Measurements from ENCODE around the gene GALNT2. TPM values are rescaled to one million over a fixed set of nuclear protein-coding genes. Genes with fewer than 3 reads are reported as not detected.

GALNT2 gene
- total and polyA plus RNA-seq, 2 donors from 2014 or later, result 20.2 to 59.2 TPM

DNA sequence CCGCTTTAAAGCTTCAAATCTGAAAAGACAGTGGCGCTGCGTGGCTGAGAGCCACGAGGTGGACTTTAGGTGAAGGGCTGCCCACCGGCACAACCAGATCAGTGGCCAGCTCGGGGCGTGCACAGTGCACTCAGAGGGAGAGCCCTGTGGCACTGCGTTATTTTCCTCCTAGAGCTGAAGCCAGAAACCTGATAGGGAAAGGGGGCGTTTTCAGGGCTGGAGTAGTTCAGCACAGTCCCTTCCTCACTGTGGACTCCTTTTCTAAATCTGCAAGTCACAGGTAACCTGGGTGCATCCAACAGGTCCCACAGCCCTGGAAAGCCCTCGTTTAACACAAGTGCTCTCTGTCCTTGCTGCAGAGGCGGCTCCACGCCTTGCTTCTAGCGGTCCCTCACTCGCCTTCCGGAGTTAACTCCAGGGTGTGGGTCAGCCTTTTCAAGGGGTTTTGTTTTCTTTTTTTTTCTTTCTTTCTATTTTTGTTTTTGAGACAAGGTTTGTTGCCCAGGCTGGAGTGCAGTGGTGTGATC lies 81.2 kb downstream of the GALNT2 start:
- intact Hi-C loops (cut with DNase I), result no loop called here
- H3K4me1 ChIP-seq (ENCODE audit: control insufficient read depth in 2 of 3, insufficient read depth in 2 of 3, low read depth in 1 of 3, low read length in 3 of 3), result peaks cover 0 to 12% (median 3%) of the 10 kb centered on the region in 3 donors
- H3K36me3 ChIP-seq (ENCODE audit: control insufficient read depth in 2 of 3, insufficient read depth in 3 of 3, low read length in 3 of 3), result no peaks in the 10 kb centered on the region
- no peaks in the 10 kb centered on the region for H3K27me3 ChIP-seq (ENCODE audit: control insufficient read depth, insufficient read depth, low read length)
- H3K27ac ChIP-seq (ENCODE audit: low read depth in 2 of 2, low read length in 2 of 2), result no peak overlapping the region
- H3K9ac ChIP-seq (ENCODE audit: low read length in 3 of 3), result no peak overlapping the region
- H3K9me3 ChIP-seq (ENCODE audit: control insufficient read depth in 2 of 3, insufficient read depth in 1 of 3, low read length in 3 of 3), result no peaks in the 10 kb centered on the region
- no peak for DNase-seq
- FAIRE-seq, result no peak
- H3K4me3 ChIP-seq (ENCODE audit: low read length in 3 of 3), result no peak overlapping the region
- TF ChIP-seq CTCF (IDR thresholded peaks at IDR 0.05; ENCODE audit: borderline replicate concordance, extremely low read depth, insufficient read depth), result no peak

DNA sequence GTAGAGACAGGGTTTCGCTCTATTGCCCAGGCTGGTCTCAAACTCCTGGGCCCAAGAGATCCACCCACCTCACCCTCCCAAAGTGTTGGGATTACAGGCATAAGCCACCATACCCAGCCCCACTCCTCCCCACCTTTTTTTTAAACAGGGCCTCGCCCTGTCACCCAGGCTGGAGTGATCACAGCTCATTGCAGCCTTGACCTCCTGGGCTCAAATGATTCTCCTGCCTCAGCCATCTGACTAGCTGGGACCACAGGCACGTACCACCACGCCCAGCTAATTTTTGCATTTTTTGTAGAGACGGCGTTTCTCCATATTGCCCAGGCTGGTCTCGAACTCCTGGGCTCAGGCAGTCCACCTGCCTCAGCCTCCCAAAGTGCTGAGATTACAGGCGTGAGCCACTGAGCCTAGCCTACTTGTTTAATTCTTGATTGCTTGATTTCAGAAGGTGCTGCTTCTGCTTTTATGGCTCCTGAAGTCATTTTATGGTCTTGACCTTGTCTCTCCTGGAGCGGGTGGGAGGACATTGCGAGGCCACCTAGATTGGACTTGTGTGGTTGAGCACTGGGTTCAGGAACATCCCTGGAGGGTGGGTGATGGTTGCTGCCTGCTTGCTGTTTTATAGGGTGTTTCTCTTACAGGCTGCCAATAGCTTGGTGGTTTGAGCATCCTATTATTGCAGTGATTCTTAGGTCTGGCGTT lies 81.9 kb downstream of the GALNT2 start:
- FAIRE-seq (no peak), DNase-seq (no peak)
- no peak overlapping the region for H3K9ac ChIP-seq (ENCODE audit: low read length in 3 of 3)
- TF ChIP-seq CTCF (IDR thresholded peaks at IDR 0.05; ENCODE audit: borderline replicate concordance, extremely low read depth, insufficient read depth), result no peak
- no peaks in the 10 kb centered on the region for H3K27me3 ChIP-seq (ENCODE audit: control insufficient read depth, insufficient read depth, low read length)
- no peaks in the 10 kb centered on the region for H3K36me3 ChIP-seq (ENCODE audit: control insufficient read depth in 2 of 3, insufficient read depth in 3 of 3, low read length in 3 of 3)
- H3K9me3 ChIP-seq (ENCODE audit: control insufficient read depth in 2 of 3, insufficient read depth in 1 of 3, low read length in 3 of 3), result no peaks in the 10 kb centered on the region
- no peak overlapping the region for H3K27ac ChIP-seq (ENCODE audit: low read depth in 2 of 2, low read length in 2 of 2)
- intact Hi-C loops (cut with DNase I), result no loop called here
- H3K4me1 ChIP-seq (ENCODE audit: control insufficient read depth in 2 of 3, insufficient read depth in 2 of 3, low read depth in 1 of 3, low read length in 3 of 3), result peaks cover 0 to 8% (median under 1%) of the 10 kb centered on the region in 3 donors
- no peak overlapping the region for H3K4me3 ChIP-seq (ENCODE audit: low read length in 3 of 3)

DNA sequence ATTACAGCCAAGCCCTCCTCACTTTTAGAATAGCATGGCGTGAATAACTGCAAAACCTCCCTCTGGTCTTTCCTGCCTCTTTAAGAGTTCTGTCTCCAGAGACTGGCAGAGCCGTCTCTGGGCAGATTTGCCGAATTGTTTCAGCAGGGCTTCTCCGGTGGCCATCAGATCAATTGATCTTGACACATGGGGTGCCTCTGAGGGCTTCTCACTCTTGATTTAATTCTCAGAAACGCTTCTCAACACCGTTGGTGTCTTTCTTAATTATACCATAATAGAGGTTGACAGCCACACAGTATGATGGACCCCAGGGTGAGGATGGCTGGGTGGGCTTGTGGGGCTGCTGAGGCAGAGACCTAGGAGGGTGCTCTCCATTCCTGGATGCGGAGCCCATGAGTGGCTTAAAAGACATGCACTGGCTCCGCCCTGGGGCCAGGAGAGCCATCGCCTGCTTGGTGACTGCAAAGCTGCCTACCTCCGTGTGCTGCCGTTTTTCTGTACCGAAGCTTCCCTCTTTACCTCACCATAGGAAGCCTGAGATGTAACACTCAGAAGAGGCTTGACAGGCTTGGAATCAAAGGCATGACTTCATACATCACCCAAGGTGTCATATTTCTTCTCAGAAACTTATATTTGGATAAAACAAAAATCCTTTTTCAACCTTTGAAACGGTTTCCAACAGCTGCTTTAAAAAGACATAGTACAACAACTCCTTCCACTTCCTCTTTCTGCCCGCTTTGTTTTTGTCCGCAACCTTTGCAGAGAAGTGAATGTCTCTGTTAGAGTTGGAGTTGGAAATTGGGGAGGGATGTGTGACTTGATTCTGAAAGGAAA lies 82.9 kb downstream of the GALNT2 start:
- FAIRE-seq, result no peak
- no peaks in the 10 kb centered on the region for H3K27me3 ChIP-seq (ENCODE audit: control insufficient read depth, insufficient read depth, low read length)
- DNase-seq, result no peak
- peaks cover 0 to 4% (median 0%) of the 10 kb centered on the region in 3 donors for H3K4me1 ChIP-seq (ENCODE audit: control insufficient read depth in 2 of 3, insufficient read depth in 2 of 3, low read depth in 1 of 3, low read length in 3 of 3)
- H3K36me3 ChIP-seq (ENCODE audit: control insufficient read depth in 2 of 3, insufficient read depth in 3 of 3, low read length in 3 of 3), result no peaks in the 10 kb centered on the region
- no peak for TF ChIP-seq CTCF (IDR thresholded peaks at IDR 0.05; ENCODE audit: borderline replicate concordance, extremely low read depth, insufficient read depth)
- no peak overlapping the region for H3K27ac ChIP-seq (ENCODE audit: low read depth in 2 of 2, low read length in 2 of 2)
- H3K4me3 ChIP-seq (ENCODE audit: low read length in 3 of 3), result no peak overlapping the region
- H3K9me3 ChIP-seq (ENCODE audit: control insufficient read depth in 2 of 3, insufficient read depth in 1 of 3, low read length in 3 of 3), result no peaks in the 10 kb centered on the region
- intact Hi-C loops (cut with DNase I), result no loop called here
- no peak overlapping the region for H3K9ac ChIP-seq (ENCODE audit: low read length in 3 of 3)

Measured in kidney (tissue), 14 donors.